Neuronal stem cell (in vitro differentiated cells): ENCODE data around the gene TMEM176B.

Experiments
- DNase-seq: peaks from one replicate; pipeline ENCODE4 v3.0.0-alpha.2; 2013; ENCODE audit warnings: low spot score
- H2AFZ ChIP-seq: one replicate; pipeline ENCODE4 v1.6.1; 2013; ENCODE audit warnings: mild to moderate bottlenecking, low read length, inconsistent platforms
- H2AK5ac ChIP-seq: 2 replicates; pipeline ENCODE4 v1.6.1; 2013; ENCODE audit warnings: low read depth, mild to moderate bottlenecking, inconsistent platforms, low read length, moderate library complexity, mixed read lengths
- H2BK120ac ChIP-seq: 2 replicates; pipeline ENCODE4 v1.6.1; 2013; ENCODE audit warnings: low read depth, mild to moderate bottlenecking, inconsistent platforms, low read length, moderate library complexity, mixed read lengths
- H2BK12ac ChIP-seq: one replicate; pipeline ENCODE4 v1.6.1; 2013; ENCODE audit warnings: low read length, inconsistent platforms
- H2BK15ac ChIP-seq: 2 replicates; pipeline ENCODE4 v1.6.1; 2013; ENCODE audit warnings: mild to moderate bottlenecking, low read length, inconsistent platforms, mixed read lengths
- H2BK5ac ChIP-seq: one replicate; pipeline ENCODE4 v1.6.1; 2013; ENCODE audit warnings: inconsistent platforms, mild to moderate bottlenecking, low read length, moderate library complexity
- H3K14ac ChIP-seq: one replicate; pipeline ENCODE4 v1.6.1; 2013; ENCODE audit warnings: low read length, inconsistent platforms
- H3K18ac ChIP-seq: 2 replicates; pipeline ENCODE4 v1.6.1; 2013; ENCODE audit warnings: low read length, inconsistent platforms
- H3K23ac ChIP-seq: 2 replicates; pipeline ENCODE4 v1.6.1; 2013; ENCODE audit warnings: low read depth, mild to moderate bottlenecking, mixed read lengths, low read length, inconsistent platforms; ENCODE audit not compliant: poor library complexity
- H3K27ac ChIP-seq: replicated peaks from 3 replicates; pipeline ENCODE4 v1.5.1; 2013; ENCODE audit warnings: low read length, inconsistent platforms
- H3K27me3 ChIP-seq, 3 experiments: 2 replicates each; pipeline ENCODE4 v1.6.1; 2013; ENCODE audit warnings: low read length in 3 of 3, mild to moderate bottlenecking in 2 of 3, inconsistent platforms in 1 of 3, low read depth in 1 of 3, mixed read lengths in 1 of 3, moderate library complexity in 1 of 3; ENCODE audit not compliant: control insufficient read depth in 3 of 3, insufficient read depth in 3 of 3
- H3K36me3 ChIP-seq, 2 donors: replicated peaks in 1 of 2; 2 replicates each; pipeline ENCODE4 v1.6.1; 2013; ENCODE audit warnings: low read length in 2 of 2; ENCODE audit not compliant: control insufficient read depth in 2 of 2, insufficient read depth in 2 of 2
- H3K4ac ChIP-seq: 2 replicates; pipeline ENCODE4 v1.6.1; 2013; ENCODE audit warnings: inconsistent platforms, mild to moderate bottlenecking, low read length, moderate library complexity
- H3K4me1 ChIP-seq, 2 donors: 1 replicate in 1 of 2; 2 replicates in 1 of 2; pipeline ENCODE4 v1.6.1; 2013; ENCODE audit warnings: low read length in 2 of 2, low read depth in 1 of 2; ENCODE audit not compliant: control insufficient read depth in 2 of 2, insufficient read depth in 1 of 2
- H3K4me2 ChIP-seq: one replicate; pipeline ENCODE4 v1.6.1; 2013; ENCODE audit warnings: mild to moderate bottlenecking, low read length, inconsistent platforms; ENCODE audit not compliant: insufficient read depth, poor library complexity, severe bottlenecking
- H3K4me3 ChIP-seq, 2 donors: 2 replicates each; pipeline ENCODE4 v1.5.1; 2013; ENCODE audit warnings: low read length in 2 of 2, mild to moderate bottlenecking in 2 of 2, inconsistent platforms in 1 of 2, moderate library complexity in 1 of 2
- H3K79me1 ChIP-seq: one replicate; pipeline ENCODE4 v1.6.1; 2013; ENCODE audit warnings: low read depth, mild to moderate bottlenecking, inconsistent platforms, low read length, moderate library complexity
- H3K9ac ChIP-seq: one replicate; pipeline ENCODE4 v1.6.1; 2013; ENCODE audit warnings: mild to moderate bottlenecking, low read depth, low read length, inconsistent platforms; ENCODE audit not compliant: poor library complexity
- H3K9me3 ChIP-seq, 2 donors: replicated peaks in 1 of 2; 2 replicates each; pipeline versions ENCODE3 to v1.6.1; 2013; ENCODE audit warnings: low read length in 2 of 2, mild to moderate bottlenecking in 2 of 2, inconsistent platforms in 1 of 2, low read depth in 1 of 2, mixed read lengths in 1 of 2, moderate library complexity in 1 of 2; ENCODE audit not compliant: control insufficient read depth in 2 of 2, insufficient read depth in 1 of 2
- H4K8ac ChIP-seq: one replicate; pipeline ENCODE4 v1.6.1; 2013; ENCODE audit warnings: low read depth, mild to moderate bottlenecking, inconsistent platforms, low read length, moderate library complexity
- H4K91ac ChIP-seq: one replicate; pipeline ENCODE4 v1.6.1; 2013; ENCODE audit warnings: low read length, low read depth, mild to moderate bottlenecking, inconsistent platforms; ENCODE audit not compliant: poor library complexity
- WGBS, 2 donors: extraction: QIAGEN DNeasy Blood & Tissue Kit; methylation state at CpG; one replicate each; pipeline ENCODE4 v1.1.7; 2013; ENCODE audit warnings: missing lambda C conversion rate in 2 of 2, mixed read lengths in 1 of 2; ENCODE audit not compliant: insufficient read length in 2 of 2, insufficient replicate concordance in 1 of 2; ENCODE audit errors: extremely low coverage in 2 of 2; 5-methylcytosine and 5-hydroxymethylcytosine counted together

The TMEM176B gene

GRCh38 chr7:150784120-150784736 is 15.9 kb downstream of the TMEM176B start:
- H3K27me3 ChIP-seq, result peaks cover 0 to 39% (median 0%) of the 10 kb centered on the region in 3 experiments
- WGBS, 2 donors, result no CpG with 5 or more reads among the region's 9 CpGs
- no peaks in the 10 kb centered on the region for H3K4me1 ChIP-seq
- no peaks in the 10 kb centered on the region for H3K9me3 ChIP-seq
- no peak overlapping the region for H3K4me2 ChIP-seq
- H3K9ac ChIP-seq, result no peak overlapping the region
- no peak overlapping the region for H3K14ac ChIP-seq
- no peak overlapping the region for H4K91ac ChIP-seq
- no peaks in the 10 kb centered on the region for H3K79me1 ChIP-seq
- no peak overlapping the region for H2BK15ac ChIP-seq
- H4K8ac ChIP-seq, result no peak overlapping the region
- H3K4ac ChIP-seq, result no peak overlapping the region
- DNase-seq, result no peak
- no peak overlapping the region for H2BK12ac ChIP-seq
- no peak overlapping the region for H2BK120ac ChIP-seq
- no peak overlapping the region for H2AK5ac ChIP-seq
- H3K18ac ChIP-seq, result no peak overlapping the region
- no peak overlapping the region for H3K27ac ChIP-seq
- no peak overlapping the region for H2AFZ ChIP-seq
- H2BK5ac ChIP-seq, result no peak overlapping the region
- H3K36me3 ChIP-seq, result no peaks in the 10 kb centered on the region
- H3K4me3 ChIP-seq, result no peak overlapping the region
- no peak overlapping the region for H3K23ac ChIP-seq

- H3K9me3 ChIP-seq, result no peaks in the 10 kb centered on the region
- H2BK120ac ChIP-seq, result no peak overlapping the region
- H2BK15ac ChIP-seq, result no peak overlapping the region
- no peak for DNase-seq
- no peaks in the 10 kb centered on the region for H3K4me1 ChIP-seq
- H3K36me3 ChIP-seq, result no peaks in the 10 kb centered on the region
- no peak overlapping the region for H3K9ac ChIP-seq
- H4K8ac ChIP-seq, result no peak overlapping the region
- no peak overlapping the region for H2AFZ ChIP-seq
- no peaks in the 10 kb centered on the region for H3K79me1 ChIP-seq
- H3K18ac ChIP-seq, result no peak overlapping the region
- H3K4me2 ChIP-seq, result no peak overlapping the region
- no peak overlapping the region for H3K14ac ChIP-seq
- H3K27ac ChIP-seq, result no peak overlapping the region
- no peak overlapping the region for H3K4me3 ChIP-seq
- H3K23ac ChIP-seq, result no peak overlapping the region
- no peak overlapping the region for H3K4ac ChIP-seq
- H4K91ac ChIP-seq, result no peak overlapping the region
- H2BK12ac ChIP-seq, result no peak overlapping the region
- no peak overlapping the region for H2AK5ac ChIP-seq
- no CpG with 5 or more reads among the region's 2 CpGs for WGBS, 2 donors
- no peak overlapping the region for H2BK5ac ChIP-seq
- peaks cover 0 to 22% (median 0%) of the 10 kb centered on the region in 3 experiments for H3K27me3 ChIP-seq
Measured at GRCh38 chr7:150781961-150782360, 18.2 kb downstream of the TMEM176B start.

GRCh38 chr7:150781103-150781502 is 19.1 kb downstream of the TMEM176B start:
- DNase-seq, result no peak
- H3K18ac ChIP-seq, result no peak overlapping the region
- H2BK12ac ChIP-seq, result no peak overlapping the region
- H4K8ac ChIP-seq, result no peak overlapping the region
- WGBS, 2 donors, result no CpG with 5 or more reads among the region's 3 CpGs
- no peak overlapping the region for H2BK15ac ChIP-seq
- no peak overlapping the region for H3K4me2 ChIP-seq
- H2BK5ac ChIP-seq, result no peak overlapping the region
- H3K4ac ChIP-seq, result no peak overlapping the region
- H2AK5ac ChIP-seq, result no peak overlapping the region
- H3K79me1 ChIP-seq, result no peaks in the 10 kb centered on the region
- no peak overlapping the region for H3K27ac ChIP-seq
- no peak overlapping the region for H4K91ac ChIP-seq
- no peak overlapping the region for H3K23ac ChIP-seq
- no peak overlapping the region for H3K9ac ChIP-seq
- no peak overlapping the region for H3K4me3 ChIP-seq
- no peaks in the 10 kb centered on the region for H3K9me3 ChIP-seq
- peaks cover 0 to 20% (median 0%) of the 10 kb centered on the region in 3 experiments for H3K27me3 ChIP-seq
- no peak overlapping the region for H3K14ac ChIP-seq
- no peaks in the 10 kb centered on the region for H3K36me3 ChIP-seq
- H2AFZ ChIP-seq, result no peak overlapping the region
- no peaks in the 10 kb centered on the region for H3K4me1 ChIP-seq
- no peak overlapping the region for H2BK120ac ChIP-seq

GRCh38 chr7:150780292-150780691 is 19.9 kb downstream of the TMEM176B start:
- Histone ChIP-seq H2AK5ac (no peak overlapping the region), H2BK120ac (no peak overlapping the region), H3K4me1 (no peaks in the 10 kb centered on the region), H3K14ac (no peak overlapping the region), H3K9ac (no peak overlapping the region), H4K8ac (no peak overlapping the region), H2BK5ac (no peak overlapping the region), H3K27me3 (peaks cover 0 to 17% (median 0%) of the 10 kb centered on the region in 3 experiments), H2BK12ac (no peak overlapping the region), H3K4ac (no peak overlapping the region), H4K91ac (no peak overlapping the region), H3K36me3 (no peaks in the 10 kb centered on the region), H3K9me3 (no peaks in the 10 kb centered on the region), H3K23ac (no peak overlapping the region), H2BK15ac (no peak overlapping the region), H3K4me2 (no peak overlapping the region), H3K18ac (no peak overlapping the region), H3K79me1 (no peaks in the 10 kb centered on the region), H3K4me3 (no peak overlapping the region), H3K27ac (no peak overlapping the region), H2AFZ (no peak overlapping the region)
- DNase-seq, result no peak
- no CpG with 5 or more reads among the region's 3 CpGs for WGBS, 2 donors
